ENCODE results near the gene ARHGAP15.

DNA sequence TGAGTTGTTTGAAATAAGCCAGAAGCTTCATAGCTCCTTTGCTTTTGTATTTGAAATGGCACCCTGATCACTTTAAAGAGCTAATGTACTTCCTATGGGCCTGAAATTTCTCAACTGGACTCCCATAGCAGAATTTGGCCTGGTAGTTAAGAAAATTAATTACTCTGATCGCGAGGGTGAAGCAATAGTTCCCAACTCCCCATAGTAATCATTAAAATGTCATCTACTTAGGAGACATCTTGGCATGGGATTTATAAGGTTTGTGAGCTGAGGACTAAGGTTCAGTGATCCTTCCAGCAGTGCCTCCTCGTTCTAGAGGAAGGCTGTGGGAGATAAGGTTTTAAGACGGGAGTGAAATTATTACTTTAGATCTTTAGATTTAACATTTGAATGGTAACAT is 581.0 kb downstream of the ARHGAP15 start:
- TF ChIP-seq, protein P1, sequence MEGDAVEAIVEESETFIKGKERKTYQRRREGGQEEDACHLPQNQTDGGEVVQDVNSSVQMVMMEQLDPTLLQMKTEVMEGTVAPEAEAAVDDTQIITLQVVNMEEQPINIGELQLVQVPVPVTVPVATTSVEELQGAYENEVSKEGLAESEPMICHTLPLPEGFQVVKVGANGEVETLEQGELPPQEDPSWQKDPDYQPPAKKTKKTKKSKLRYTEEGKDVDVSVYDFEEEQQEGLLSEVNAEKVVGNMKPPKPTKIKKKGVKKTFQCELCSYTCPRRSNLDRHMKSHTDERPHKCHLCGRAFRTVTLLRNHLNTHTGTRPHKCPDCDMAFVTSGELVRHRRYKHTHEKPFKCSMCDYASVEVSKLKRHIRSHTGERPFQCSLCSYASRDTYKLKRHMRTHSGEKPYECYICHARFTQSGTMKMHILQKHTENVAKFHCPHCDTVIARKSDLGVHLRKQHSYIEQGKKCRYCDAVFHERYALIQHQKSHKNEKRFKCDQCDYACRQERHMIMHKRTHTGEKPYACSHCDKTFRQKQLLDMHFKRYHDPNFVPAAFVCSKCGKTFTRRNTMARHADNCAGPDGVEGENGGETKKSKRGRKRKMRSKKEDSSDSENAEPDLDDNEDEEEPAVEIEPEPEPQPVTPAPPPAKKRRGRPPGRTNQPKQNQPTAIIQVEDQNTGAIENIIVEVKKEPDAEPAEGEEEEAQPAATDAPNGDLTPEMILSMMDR (IDR thresholded peaks at IDR 0.05 in 8 of 11, conservative IDR thresholded peaks at IDR 0.05 in 3 of 11), result no peak
- no peak for TF ChIP-seq POLR2AphosphoS5 (IDR thresholded peaks at IDR 0.05)

Measured in spleen (tissue), 7 donors.